ENCODE results near the gene PRMT7.
A peak's percentile ranks its signal among the peaks of the same experiment; 100 is the strongest.

The PRMT7 gene

DNA sequence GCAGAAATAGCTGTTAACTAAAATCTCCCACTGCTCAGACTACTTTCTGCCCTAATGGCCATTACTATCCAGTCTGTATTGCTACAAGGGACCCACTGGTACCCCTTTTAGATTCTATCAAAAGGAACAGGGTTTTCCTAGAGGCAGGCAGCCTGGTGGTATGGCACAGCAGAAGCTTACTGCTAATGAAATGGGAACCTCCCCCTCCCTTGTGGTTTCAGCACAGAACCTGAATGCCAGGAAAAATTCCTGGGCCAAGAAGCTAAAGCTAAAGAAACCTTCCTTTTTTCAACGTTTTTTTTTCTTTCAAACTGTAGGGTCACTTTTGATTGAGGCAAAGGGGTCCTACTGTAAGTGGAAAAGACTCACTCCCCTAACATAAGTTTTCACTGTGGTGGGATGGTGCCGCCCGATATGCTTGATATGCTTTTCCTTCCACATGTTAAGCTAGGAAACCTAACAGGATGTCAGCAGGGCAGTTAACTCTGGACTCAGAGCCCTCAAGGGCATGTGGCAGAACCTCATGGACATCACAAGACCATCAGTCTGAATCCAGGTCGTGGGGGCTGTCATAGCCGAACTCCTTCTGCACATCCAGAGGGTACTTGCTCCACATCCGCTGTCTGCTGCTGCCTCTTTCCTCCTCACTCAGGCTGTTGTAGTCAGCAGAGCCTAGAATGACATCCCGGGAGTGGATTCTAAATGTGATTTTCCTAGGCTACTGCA, 9.9 kb upstream of the PRMT7 start:
- H3K18ac ChIP-seq (ENCODE audit: low read length): no peak overlapping the region
- no peak overlapping the region for H2BK12ac ChIP-seq (ENCODE audit: low read length)
- no peaks in the 10 kb centered on the region for H3K9me3 ChIP-seq (ENCODE audit: insufficient read depth, low read depth, low read length)
- H3K4me1 ChIP-seq (ENCODE audit: control insufficient read depth in 1 of 2, insufficient read depth in 2 of 2, low read length in 2 of 2): no peaks in the 10 kb centered on the region
- no peak overlapping the region for H4K91ac ChIP-seq (ENCODE audit: low read depth, low read length)
- H3K27me3 ChIP-seq (ENCODE audit: insufficient read depth, low read length): no peaks in the 10 kb centered on the region
- no peak overlapping the region for H3K4ac ChIP-seq (ENCODE audit: low read depth, low read length)
- no peak overlapping the region for H3K9ac ChIP-seq (ENCODE audit: low read length)
- H3K36me3 ChIP-seq (ENCODE audit: control insufficient read depth in 1 of 2, insufficient read depth in 2 of 2, low read length in 2 of 2): peaks cover 48 to 71% of the 10 kb centered on the region in 2 experiments
- H4K8ac ChIP-seq (ENCODE audit: low read depth, low read length): no peak overlapping the region
- no peaks in the 10 kb centered on the region for H3K79me2 ChIP-seq (ENCODE audit: control insufficient read depth, insufficient read depth, low read length, poor library complexity)
- DNase-seq: no peak
- H4K12ac ChIP-seq (ENCODE audit: low read depth, low read length): no peak overlapping the region
- H3K23ac ChIP-seq (ENCODE audit: low read length): no peak overlapping the region
- H3K4me3 ChIP-seq (ENCODE audit: low read depth, low read length): no peak overlapping the region
- no peak overlapping the region for H3K14ac ChIP-seq (ENCODE audit: low read length)
- H3K79me1 ChIP-seq (ENCODE audit: low read length): no peaks in the 10 kb centered on the region
- no peak overlapping the region for H3K27ac ChIP-seq (ENCODE audit: low read depth, low read length)
- H2BK120ac ChIP-seq (ENCODE audit: insufficient read depth, low read length, poor library complexity): no peak overlapping the region
- no CpG with 5 or more reads among the region's 7 CpGs for WGBS (ENCODE audit: extremely low coverage, insufficient coverage, insufficient read length)
- no peak overlapping the region for H3K4me2 ChIP-seq (ENCODE audit: low read length)
- H2AK5ac ChIP-seq (ENCODE audit: low read length): no peak overlapping the region
- no peak overlapping the region for H2BK5ac ChIP-seq (ENCODE audit: low read depth, low read length, poor library complexity)
- no peak overlapping the region for H2AFZ ChIP-seq (ENCODE audit: insufficient read depth, low read length, poor library complexity)

DNA sequence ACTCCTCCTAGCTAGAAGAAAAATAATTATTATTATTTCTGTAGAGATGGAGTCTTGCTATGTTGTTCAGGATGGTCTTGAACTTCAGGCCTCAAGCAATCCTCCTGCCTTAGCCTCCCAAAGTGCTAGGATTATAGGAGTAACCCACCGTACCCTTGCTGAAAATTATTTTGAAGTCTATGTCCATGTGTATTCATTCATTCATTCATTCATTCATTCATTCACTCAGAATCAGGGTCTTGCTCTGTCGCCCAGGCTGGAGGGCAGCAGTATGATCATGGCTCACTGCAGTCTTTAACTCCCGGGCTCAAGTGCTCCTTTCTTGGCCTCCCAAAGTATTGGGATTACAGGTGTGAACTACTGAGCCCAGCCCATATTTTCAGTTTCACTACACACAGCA, 4.2 kb upstream of the PRMT7 start:
- H2AK5ac ChIP-seq (ENCODE audit: low read length): no peak overlapping the region
- no CpG with 5 or more reads among the region's 3 CpGs for WGBS (ENCODE audit: extremely low coverage, insufficient coverage, insufficient read length)

GRCh38 chr16:68309799-68310198, 1.0 kb upstream of the PRMT7 start:
- Histone ChIP-seq H3K36me3 (ENCODE audit: control insufficient read depth in 1 of 2, insufficient read depth in 2 of 2, low read length in 2 of 2) (peaks cover 19 to 24% of the 10 kb centered on the region in 2 experiments), H3K27ac (ENCODE audit: low read depth, low read length) (no peak overlapping the region), H3K79me1 (ENCODE audit: low read length) (peaks cover 6% of the 10 kb centered on the region), H3K4me3 (ENCODE audit: low read depth, low read length) (peak overlapping the region; percentile 96), H2AFZ (ENCODE audit: insufficient read depth, low read length, poor library complexity) (no peak overlapping the region), H3K18ac (ENCODE audit: low read length) (no peak overlapping the region), H3K9me3 (ENCODE audit: insufficient read depth, low read depth, low read length) (no peaks in the 10 kb centered on the region), H4K12ac (ENCODE audit: low read depth, low read length) (no peak overlapping the region), H2BK5ac (ENCODE audit: low read depth, low read length, poor library complexity) (no peak overlapping the region), H3K79me2 (ENCODE audit: control insufficient read depth, insufficient read depth, low read length, poor library complexity) (peaks cover 10% of the 10 kb centered on the region), H2BK12ac (ENCODE audit: low read length) (no peak overlapping the region), H3K4ac (ENCODE audit: low read depth, low read length) (peak overlapping the region; percentile 0), H3K14ac (ENCODE audit: low read length) (no peak overlapping the region), H4K91ac (ENCODE audit: low read depth, low read length) (no peak overlapping the region), H3K9ac (ENCODE audit: low read length) (peak overlapping the region; percentile 79), H2BK120ac (ENCODE audit: insufficient read depth, low read length, poor library complexity) (no peak overlapping the region), H3K4me1 (ENCODE audit: control insufficient read depth in 1 of 2, insufficient read depth in 2 of 2, low read length in 2 of 2) (peaks cover 0 to 7% of the 10 kb centered on the region in 2 experiments), H3K23ac (ENCODE audit: low read length) (no peak overlapping the region), H3K27me3 (ENCODE audit: insufficient read depth, low read length) (no peaks in the 10 kb centered on the region), H2AK5ac (ENCODE audit: low read length) (no peak overlapping the region), H4K8ac (ENCODE audit: low read depth, low read length) (peak overlapping the region; percentile 61), H3K4me2 (ENCODE audit: low read length) (peak overlapping the region; percentile 67)
- peak in 1 of 2 donors; percentile 23 for DNase-seq
- WGBS (ENCODE audit: extremely low coverage, insufficient coverage, insufficient read length): no CpG with 5 or more reads among the region's 6 CpGs

More for the DNA sequence above, 4.2 kb upstream of the PRMT7 start:
- no peaks in the 10 kb centered on the region for H3K9me3 ChIP-seq (ENCODE audit: insufficient read depth, low read depth, low read length)
- peaks cover 10% of the 10 kb centered on the region for H3K79me2 ChIP-seq (ENCODE audit: control insufficient read depth, insufficient read depth, low read length, poor library complexity)
- H3K4ac ChIP-seq (ENCODE audit: low read depth, low read length): no peak overlapping the region
- H4K12ac ChIP-seq (ENCODE audit: low read depth, low read length): no peak overlapping the region
- DNase-seq: no peak
- H2BK5ac ChIP-seq (ENCODE audit: low read depth, low read length, poor library complexity): no peak overlapping the region
- no peak overlapping the region for H3K4me3 ChIP-seq (ENCODE audit: low read depth, low read length)
- H3K36me3 ChIP-seq (ENCODE audit: control insufficient read depth in 1 of 2, insufficient read depth in 2 of 2, low read length in 2 of 2): peaks cover 38 to 45% of the 10 kb centered on the region in 2 experiments
- no peak overlapping the region for H3K23ac ChIP-seq (ENCODE audit: low read length)
- no peak overlapping the region for H2BK120ac ChIP-seq (ENCODE audit: insufficient read depth, low read length, poor library complexity)
- H4K91ac ChIP-seq (ENCODE audit: low read depth, low read length): no peak overlapping the region
- H3K18ac ChIP-seq (ENCODE audit: low read length): no peak overlapping the region
- H3K27me3 ChIP-seq (ENCODE audit: insufficient read depth, low read length): no peaks in the 10 kb centered on the region
- H2AFZ ChIP-seq (ENCODE audit: insufficient read depth, low read length, poor library complexity): no peak overlapping the region
- no peak overlapping the region for H3K27ac ChIP-seq (ENCODE audit: low read depth, low read length)
- peaks cover 6% of the 10 kb centered on the region for H3K79me1 ChIP-seq (ENCODE audit: low read length)
- H3K14ac ChIP-seq (ENCODE audit: low read length): no peak overlapping the region
- no peak overlapping the region for H3K9ac ChIP-seq (ENCODE audit: low read length)
- peaks cover 0 to 5% of the 10 kb centered on the region in 2 experiments for H3K4me1 ChIP-seq (ENCODE audit: control insufficient read depth in 1 of 2, insufficient read depth in 2 of 2, low read length in 2 of 2)
- H2BK12ac ChIP-seq (ENCODE audit: low read length): no peak overlapping the region
- no peak overlapping the region for H3K4me2 ChIP-seq (ENCODE audit: low read length)
- no peak overlapping the region for H4K8ac ChIP-seq (ENCODE audit: low read depth, low read length)

- H4K91ac ChIP-seq (ENCODE audit: low read depth, low read length): peak overlapping the region; percentile 7
- H2BK5ac ChIP-seq (ENCODE audit: low read depth, low read length, poor library complexity): no peak overlapping the region
- H4K8ac ChIP-seq (ENCODE audit: low read depth, low read length): peak overlapping the region; percentile 61
- H3K27ac ChIP-seq (ENCODE audit: low read depth, low read length): peak overlapping the region; percentile 44
- no CpG with 5 or more reads among the region's 29 CpGs for WGBS (ENCODE audit: extremely low coverage, insufficient coverage, insufficient read length)
- H3K4me3 ChIP-seq (ENCODE audit: low read depth, low read length): peak overlapping the region; percentile 96
- H2AFZ ChIP-seq (ENCODE audit: insufficient read depth, low read length, poor library complexity): peak overlapping the region; percentile 8
- H3K27me3 ChIP-seq (ENCODE audit: insufficient read depth, low read length): no peaks in the 10 kb centered on the region
- H3K79me1 ChIP-seq (ENCODE audit: low read length): peaks cover 6% of the 10 kb centered on the region
- H3K36me3 ChIP-seq (ENCODE audit: control insufficient read depth in 1 of 2, insufficient read depth in 2 of 2, low read length in 2 of 2): peaks cover 18 to 19% of the 10 kb centered on the region in 2 experiments
- peak overlapping the region; percentile 23 for H4K12ac ChIP-seq (ENCODE audit: low read depth, low read length)
- no peak overlapping the region for H2BK12ac ChIP-seq (ENCODE audit: low read length)
- peaks cover 10% of the 10 kb centered on the region for H3K79me2 ChIP-seq (ENCODE audit: control insufficient read depth, insufficient read depth, low read length, poor library complexity)
- peak overlapping the region; percentile 0 for H3K4ac ChIP-seq (ENCODE audit: low read depth, low read length)
- peaks cover 0 to 7% of the 10 kb centered on the region in 2 experiments for H3K4me1 ChIP-seq (ENCODE audit: control insufficient read depth in 1 of 2, insufficient read depth in 2 of 2, low read length in 2 of 2)
- peak overlapping the region; percentile 9 for H2BK120ac ChIP-seq (ENCODE audit: insufficient read depth, low read length, poor library complexity)
- peak overlapping the region; percentile 28 for H2AK5ac ChIP-seq (ENCODE audit: low read length)
- no peak overlapping the region for H3K23ac ChIP-seq (ENCODE audit: low read length)
- H3K9ac ChIP-seq (ENCODE audit: low read length): peak overlapping the region; percentile 79
- no peaks in the 10 kb centered on the region for H3K9me3 ChIP-seq (ENCODE audit: insufficient read depth, low read depth, low read length)
- peak overlapping the region; percentile 67 for H3K4me2 ChIP-seq (ENCODE audit: low read length)
- DNase-seq: peak in 1 of 2 donors; percentile 47
- peak overlapping the region; percentile 18 for H3K14ac ChIP-seq (ENCODE audit: low read length)
- H3K18ac ChIP-seq (ENCODE audit: low read length): peak overlapping the region; percentile 61
These were observed 414 bp upstream of the PRMT7 start for GRCh38 chr16:68310437-68310773.
